SK-N-SH (cell line): Measurements from ENCODE around the gene KCNH4. TPM values are rescaled to one million over a fixed set of nuclear protein-coding genes. Genes with fewer than 3 reads are reported as not detected.
"Not testable (repeated sequence)": the region's sequence is repeated elsewhere in the genome, so short reads cannot be mapped to it uniquely, and the experiment has no call there.

Source experiments
- CTCF ChIA-PET: fragments of 300-600, 350-600 bp; formaldehyde crosslinking; extraction: SDS; loops from one replicate; lab custom pipeline; 2021; lab: Yijun Ruan, JAX
- POLR2A ChIA-PET: fragments of 350-600 bp; sonication (Branson Sonifier 250); formaldehyde crosslinking; extraction: SDS; loops from one replicate; lab custom pipeline; 2020; ENCODE audit warnings: antibody characterized with exemption, inconsistent platforms; lab: Yijun Ruan, JAX
- DNase-seq: peaks from one replicate; pipeline ENCODE4 v3.0.0; 2012
- H2AFZ ChIP-seq: fragments of 200-600 bp; sonication (generic); 2 replicates; pipeline ENCODE4 v1.8.1; 2016; ENCODE audit warnings: antibody characterized with exemption, mild to moderate bottlenecking, low read depth
- H3F3A ChIP-seq: fragments of 200-600 bp; sonication (generic); replicated peaks from 2 replicates; pipeline ENCODE3; 2016; ENCODE audit warnings: antibody characterized with exemption, mild to moderate bottlenecking; ENCODE audit not compliant: insufficient read depth
- H3K27ac ChIP-seq, 2 experiments: fragments of 200-500 bp in 1 of 2; fragments of 200-600 bp in 1 of 2; sonication (Bioruptor generic) in 1 of 2; sonication (generic), shearing (Covaris generic) in 1 of 2; 2 replicates each; pipeline versions ENCODE4 v1.5.1 to v1.6.1; 2014 to 2016; ENCODE audit warnings: low read depth in 2 of 2, inconsistent platforms in 1 of 2, low read length in 1 of 2, mild to moderate bottlenecking in 1 of 2, mixed read lengths in 1 of 2
- H3K27me3 ChIP-seq: fragments of 200-600 bp; sonication (generic), shearing (Covaris generic); 2 replicates; pipeline ENCODE4 v1.6.1; 2016; ENCODE audit warnings: mixed run types; ENCODE audit not compliant: insufficient read depth
- H3K36me3 ChIP-seq, 2 experiments: fragments of 200-500 bp in 1 of 2; fragments of 200-600 bp in 1 of 2; sonication (Bioruptor generic) in 1 of 2; sonication (generic) in 1 of 2; replicated peaks in 1 of 2; 2 replicates each; pipeline versions ENCODE3 to v1.5.1; 2014 to 2016; ENCODE audit warnings: low read length in 1 of 2, mild to moderate bottlenecking in 1 of 2; ENCODE audit not compliant: insufficient read depth in 2 of 2, control insufficient read depth in 1 of 2
- H3K4me1 ChIP-seq, 2 experiments: fragments of 200-500 bp in 1 of 2; fragments of 200-600 bp in 1 of 2; sonication (Bioruptor generic) in 1 of 2; sonication (generic), shearing (Covaris generic) in 1 of 2; 2 replicates each; pipeline versions ENCODE4 v1.5.1 to v1.6.1; 2014 to 2016; ENCODE audit warnings: low read depth in 1 of 2, low read length in 1 of 2, mixed run types in 1 of 2; ENCODE audit not compliant: insufficient read depth in 2 of 2, control insufficient read depth in 1 of 2
- H3K4me2 ChIP-seq: fragments of 200-600 bp; sonication (generic), shearing (Covaris generic); 2 replicates; pipeline ENCODE4 v1.6.1; 2017; ENCODE audit warnings: mixed run types
- H3K4me3 ChIP-seq, 2 experiments: fragments of 200-500 bp in 1 of 2; fragments of 200-600 bp in 1 of 2; sonication (Bioruptor generic) in 1 of 2; sonication (generic), shearing (Covaris generic) in 1 of 2; 2 replicates each; pipeline versions ENCODE4 v1.5.1 to v1.8.1; 2014 to 2016; ENCODE audit warnings: low read depth in 2 of 2, inconsistent platforms in 1 of 2, low read length in 1 of 2, mild to moderate bottlenecking in 1 of 2, mixed read lengths in 1 of 2, moderate library complexity in 1 of 2
- H3K79me2 ChIP-seq: fragments of 200-600 bp; sonication (generic); 2 replicates; pipeline ENCODE4 v1.8.1; 2017; ENCODE audit warnings: mild to moderate bottlenecking; ENCODE audit not compliant: insufficient read depth
- H3K9ac ChIP-seq: fragments of 200-600 bp; sonication (generic); 2 replicates; pipeline ENCODE4 v1.6.1; 2017; ENCODE audit warnings: mixed run types
- H3K9me2 ChIP-seq: fragments of 200-600 bp; sonication (generic); 2 replicates; pipeline ENCODE4 v1.6.1; 2017; ENCODE audit warnings: mixed run types
- H3K9me3 ChIP-seq: fragments of 200-600 bp; sonication (generic); 2 replicates; pipeline ENCODE4 v1.6.1; 2017; ENCODE audit warnings: mixed run types, mild to moderate bottlenecking, moderate library complexity
- H4K20me1 ChIP-seq: fragments of 200-600 bp; sonication (generic); 2 replicates; pipeline ENCODE4 v1.6.1; 2017; ENCODE audit warnings: mild to moderate bottlenecking, mixed run types; ENCODE audit not compliant: insufficient read depth
- CTCF ChIP-seq: fragments of 200-600 bp; sonication (generic); IDR thresholded peaks from 2 replicates; pipeline ENCODE4 v1.6.1; 2017; ENCODE audit warnings: antibody characterized with exemption, mild to moderate bottlenecking, moderate library complexity
- EZH2phosphoT487 ChIP-seq: fragments of 200-600 bp; sonication (generic); IDR thresholded peaks from 2 replicates; pipeline ENCODE4 v1.6.1; 2017; ENCODE audit warnings: low read depth, mixed run types, mild to moderate bottlenecking, antibody characterized with exemption, moderate library complexity, borderline replicate concordance
- FOSL2 ChIP-seq: IDR thresholded peaks from 2 replicates; pipeline ENCODE4 v1.4.0; 2012; ENCODE audit warnings: low read depth, mild to moderate bottlenecking, moderate library complexity, borderline replicate concordance
- FOXJ3 ChIP-seq: sonication (generic); formaldehyde crosslinking; IDR thresholded peaks from 2 replicates; pipeline ENCODE4 v1.5.1; 2020; ENCODE audit warnings: mild to moderate bottlenecking, missing genetic modification reagents
- GABPA ChIP-seq: IDR thresholded peaks from 2 replicates; pipeline ENCODE4 v1.4.0; 2012; ENCODE audit warnings: low read depth, mild to moderate bottlenecking
- JUND ChIP-seq: IDR thresholded peaks from 2 replicates; pipeline ENCODE4 v1.4.0; 2012
- MXI1 ChIP-seq: IDR thresholded peaks from 2 replicates; pipeline ENCODE4 v1.6.1; 2012; ENCODE audit warnings: mild to moderate bottlenecking, low read depth, low read length, improper control_type of control experiment
- NRF1 ChIP-seq: IDR thresholded peaks from 2 replicates; pipeline ENCODE4 v1.6.1; 2012; ENCODE audit warnings: low read depth, mild to moderate bottlenecking, low read length
- PBX3 ChIP-seq: IDR thresholded peaks from 2 replicates; pipeline ENCODE4; 2012
- POLR2AphosphoS5 ChIP-seq: IDR thresholded peaks from 2 replicates; pipeline ENCODE4 v1.6.1; 2012; ENCODE audit warnings: low read depth, low read length
- RCOR1 ChIP-seq: fragments of 150-350 bp; IDR thresholded peaks from 2 replicates; pipeline ENCODE4 v1.6.1; 2017; ENCODE audit warnings: antibody characterized with exemption, low read length
- REST ChIP-seq: IDR thresholded peaks from 2 replicates; pipeline ENCODE4 v1.6.1; 2012; ENCODE audit warnings: mild to moderate bottlenecking, low read depth, low read length, moderate library complexity
- RFX5 ChIP-seq: IDR thresholded peaks from 2 replicates; pipeline ENCODE4 v1.6.1; 2012; ENCODE audit warnings: mild to moderate bottlenecking, improper control_type of control experiment, low read length
- RXRA ChIP-seq: IDR thresholded peaks from 2 replicates; pipeline ENCODE4 v1.4.0; 2012; ENCODE audit warnings: low read depth, mild to moderate bottlenecking, borderline replicate concordance
- SIN3A ChIP-seq: IDR thresholded peaks from 2 replicates; pipeline ENCODE4 v1.6.1; 2012; ENCODE audit warnings: low read depth, mild to moderate bottlenecking, low read length, moderate library complexity, borderline replicate concordance
- TCF12 ChIP-seq: IDR thresholded peaks from 2 replicates; pipeline ENCODE4 v1.4.0; 2012
- TEAD4 ChIP-seq: IDR thresholded peaks from 2 replicates; pipeline ENCODE4 v1.4.0; 2012; ENCODE audit warnings: mild to moderate bottlenecking, borderline replicate concordance; ENCODE audit not compliant: insufficient read depth
- USF2 ChIP-seq: fragments of 150-350 bp; IDR thresholded peaks from 2 replicates; pipeline ENCODE4 v1.6.1; 2017; ENCODE audit warnings: antibody characterized with exemption, low read length, low read depth, borderline replicate concordance
- WGBS: methylation state at CpG from one replicate; pipeline ENCODE4 v1.1.6; 2017; ENCODE audit warnings: low lambda C conversion rate; 5-methylcytosine and 5-hydroxymethylcytosine counted together
- polyA plus RNA-seq, 3 experiments: library from polyadenylated mRNA; depleted of rRNA; stranded (reverse); fragments of >200 nt; gene quantifications; 2 replicates each; pipeline ENCODE4 v1.2.3, GENCODE V29; 2012

The KCNH4 gene
- polyA plus RNA-seq, 1 of the 3 experiments (the other 2 are of a cell fraction): 0.46 TPM

- TF ChIP-seq USF2 (no peak), POLR2AphosphoS5 (no peak), GABPA (no peak), RCOR1 (no peak), JUND (no peak), NRF1 (no peak), SIN3A (no peak), FOXJ3 (CRISPR knock-in tag) (no peak), RXRA (no peak)
Observed at GRCh38 chr17:42221886-42222745, 41.2 kb upstream of the KCNH4 start (continued).

GRCh38 chr17:42219280-42219679 is 38.3 kb upstream of the KCNH4 start:
- DNase-seq, H3K4me3 ChIP-seq, CTCF ChIA-PET, H3F3A ChIP-seq, H3K9me3 ChIP-seq, H3K4me1 ChIP-seq, H4K20me1 ChIP-seq, H3K79me2 ChIP-seq, POLR2A ChIA-PET, H3K27me3 ChIP-seq, H2AFZ ChIP-seq, H3K4me2 ChIP-seq, H3K9ac ChIP-seq, H3K9me2 ChIP-seq, H3K27ac ChIP-seq: not testable (repeated sequence)
- WGBS: no CpG with 5 or more reads among the region's 17 CpGs
- peaks cover 8 to 25% of the 10 kb centered on the region in 2 experiments for H3K36me3 ChIP-seq

GRCh38 chr17:42214156-42214555 is 33.2 kb upstream of the KCNH4 start:
- DNase-seq: no peak
- H3K4me1 ChIP-seq: no peaks in the 10 kb centered on the region
- no peaks in the 10 kb centered on the region for H4K20me1 ChIP-seq
- ChIA-PET POLR2A (interaction anchor here (0.6 kb wide), 1 partner anchor 251 kb away, joined by 5 read pairs; no protein-coding TSS in a partner anchor), CTCF (interaction anchor here (0.6 to 1.0 kb wide), 3 partner anchors 14 to 165 kb away, joined by 3 to 4 read pairs (median 3); no protein-coding TSS in a partner anchor)
- no peaks in the 10 kb centered on the region for H3K9me3 ChIP-seq
- H3K9me2 ChIP-seq: no peaks in the 10 kb centered on the region
- H3K27ac ChIP-seq: no peak overlapping the region
- WGBS: 96% methylated on average over 2 of the region's 2 CpGs
- no peak overlapping the region for H2AFZ ChIP-seq
- H3K36me3 ChIP-seq: peaks cover 22 to 49% of the 10 kb centered on the region in 2 experiments
- no peak overlapping the region for H3K9ac ChIP-seq
- H3K27me3 ChIP-seq: no peaks in the 10 kb centered on the region
- no peaks in the 10 kb centered on the region for H3F3A ChIP-seq
- H3K4me3 ChIP-seq: no peak overlapping the region
- H3K4me2 ChIP-seq: no peak overlapping the region
- no peaks in the 10 kb centered on the region for H3K79me2 ChIP-seq
- TF ChIP-seq MXI1 (no peak), NRF1 (no peak), CTCF (no peak), RFX5 (no peak), PBX3 (no peak), EZH2phosphoT487 (no peak), REST (no peak), FOXJ3 (CRISPR knock-in tag) (no peak), TCF12 (no peak), POLR2AphosphoS5 (no peak), TEAD4 (no peak), FOSL2 (no peak)
